Stimulated activated CD4-positive, alpha-beta T cell treated with anti-CD3 and anti-CD28 coated beads, TNF-alpha, amount 100 ng/mL, for 4 hours (primary cell): ENCODE data around the gene BABAM2.

Experiments used
- DNase-seq, 3 experiments: peaks; one replicate each; pipeline ENCODE4 v3.0.0-alpha.2; 2020; ENCODE audit warnings: low read depth in 3 of 3

The BABAM2 gene

GRCh38 chr2:28344756-28345373, 454.3 kb downstream of the BABAM2 start:
- no peak for DNase-seq

- no peak for DNase-seq
Observed at GRCh38 chr2:28345619-28346018, 455.1 kb downstream of the BABAM2 start.

- DNase-seq = no peak
Observed at GRCh38 chr2:28346587-28346986, 456.1 kb downstream of the BABAM2 start.

DNA sequence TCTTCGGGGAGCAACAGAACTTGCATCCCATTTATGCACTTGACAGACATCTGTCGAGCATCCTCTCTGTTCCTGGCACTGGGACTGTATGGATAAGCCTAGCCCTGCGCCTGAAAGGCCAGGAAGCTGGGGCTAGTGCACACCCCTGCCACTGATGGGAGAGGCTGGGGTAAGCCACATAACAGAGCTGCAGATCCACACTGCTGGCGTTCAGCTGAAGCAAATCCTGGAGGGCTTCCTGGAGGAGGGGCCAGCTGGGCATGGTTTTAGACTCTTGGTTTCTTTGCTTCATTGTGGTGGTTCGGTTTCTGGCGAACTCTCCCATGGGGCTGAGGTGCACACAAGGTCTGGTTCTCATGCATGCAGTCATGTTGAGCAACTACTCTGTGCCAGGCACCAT, 456.7 kb downstream of the BABAM2 start:
- DNase-seq = no peak

DNA sequence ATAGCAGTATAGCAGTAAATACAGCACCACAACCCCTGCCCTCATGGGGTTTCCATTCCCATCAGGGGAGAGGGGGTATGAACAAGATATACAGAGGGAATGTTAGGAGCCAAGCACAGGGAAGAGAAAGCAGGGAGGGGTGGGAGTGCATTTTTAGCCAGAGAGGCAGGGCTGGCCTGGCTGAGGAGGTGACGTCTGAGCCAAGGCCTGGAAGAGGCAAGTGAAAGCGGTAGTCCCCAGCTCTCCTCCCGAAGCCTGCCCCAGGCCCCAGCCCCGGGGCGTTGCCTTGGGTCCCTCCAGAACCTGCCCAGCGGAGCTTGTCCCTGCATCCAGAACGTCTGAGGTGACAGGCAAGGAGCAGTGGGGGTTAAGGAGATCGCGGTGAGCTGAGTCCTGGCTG, 457.1 kb downstream of the BABAM2 start:
- no peak for DNase-seq

DNA sequence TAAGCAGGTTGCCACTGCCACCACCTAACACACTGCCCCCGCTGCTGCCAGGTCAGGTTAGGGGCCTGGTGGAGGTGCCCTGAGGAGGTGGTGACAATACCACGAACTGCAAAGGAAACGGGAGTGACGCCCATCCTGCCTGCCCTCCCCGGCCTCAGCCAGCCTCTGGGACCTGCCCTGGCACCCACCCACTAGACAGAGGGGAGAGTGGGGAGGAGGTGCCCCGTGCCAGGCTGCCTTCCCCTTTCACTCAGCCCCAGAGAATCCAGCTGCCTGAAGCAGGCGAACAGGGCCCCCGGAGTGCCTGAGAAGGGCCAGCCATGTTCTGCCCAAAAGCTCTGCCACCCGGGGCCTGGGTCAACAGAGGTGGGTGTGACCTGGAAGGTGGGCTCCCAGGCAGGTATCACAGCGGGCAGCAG, 457.6 kb downstream of the BABAM2 start:
- peak in 1 of 3 experiments; percentile 28 for DNase-seq

GRCh38 chr2:28348921-28349320, 458.4 kb downstream of the BABAM2 start:
- no peak for DNase-seq

- DNase-seq = no peak
Observed at GRCh38 chr2:28349546-28350165, 459.1 kb downstream of the BABAM2 start.

DNA sequence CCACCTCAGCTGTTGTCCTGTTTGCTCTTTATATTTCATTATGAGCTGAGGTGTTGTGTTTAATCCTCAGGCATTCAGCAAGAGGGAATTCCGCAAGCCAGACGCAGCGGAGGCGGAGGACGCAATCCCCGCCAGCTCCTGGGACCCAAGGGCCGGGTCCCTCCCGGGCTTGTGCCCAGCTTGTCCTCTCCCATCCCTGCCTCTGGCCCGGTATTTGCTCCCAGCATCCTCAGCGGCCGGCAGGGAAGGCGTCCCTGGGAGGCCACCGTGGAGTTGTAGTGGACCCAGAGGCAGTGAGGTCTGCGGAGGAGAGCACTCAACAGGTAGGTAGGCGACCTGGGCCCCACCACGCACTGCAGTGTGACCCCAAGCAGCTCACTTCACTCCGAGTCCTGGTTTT, 459.7 kb downstream of the BABAM2 start:
- DNase-seq = no peak

DNA sequence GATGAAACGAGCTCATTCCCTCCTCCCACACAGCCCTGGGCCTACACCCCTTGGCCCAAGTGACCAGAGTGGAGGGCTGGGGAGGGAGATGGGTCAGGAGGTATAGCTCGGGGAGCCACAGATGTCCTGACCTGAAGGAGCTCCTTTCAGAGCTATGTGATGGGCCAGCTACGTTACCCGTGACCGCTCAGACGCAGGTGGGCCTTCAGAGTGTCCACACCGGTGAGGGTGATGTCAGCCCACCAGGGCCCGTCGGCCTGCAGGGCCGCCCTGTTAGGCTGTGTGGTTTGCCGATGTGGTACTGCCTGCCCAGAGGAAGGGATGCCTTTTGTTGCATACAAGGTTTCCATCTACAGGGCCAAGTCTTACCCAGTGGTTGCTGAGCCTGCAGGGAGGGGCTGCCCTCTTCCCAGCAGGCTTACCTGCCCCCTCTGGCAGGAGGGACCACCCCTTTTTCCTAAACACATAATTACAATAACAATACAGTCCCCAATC, 460.3 kb downstream of the BABAM2 start:
- no peak for DNase-seq

DNA sequence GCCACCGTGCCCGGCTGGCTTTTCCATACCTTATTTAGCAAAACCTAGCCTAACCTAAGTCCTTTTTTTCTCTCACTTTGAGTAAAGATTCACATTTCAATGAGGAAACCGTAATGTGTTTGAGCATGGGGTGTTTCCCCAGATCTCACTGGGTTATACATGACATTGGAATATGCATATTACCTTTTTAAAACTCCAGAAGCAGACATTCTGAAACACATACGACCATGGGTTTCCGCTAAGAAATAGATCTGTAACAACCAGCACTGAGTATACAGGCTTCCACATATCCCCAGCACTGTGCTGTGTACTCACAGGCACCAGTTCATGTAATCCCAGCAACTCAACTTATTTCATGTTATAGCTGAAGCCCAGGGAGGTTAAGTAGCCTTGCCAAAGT, 461.1 kb downstream of the BABAM2 start:
- no peak for DNase-seq

GRCh38 chr2:28352104-28352503, 461.6 kb downstream of the BABAM2 start:
- DNase-seq = no peak

DNA sequence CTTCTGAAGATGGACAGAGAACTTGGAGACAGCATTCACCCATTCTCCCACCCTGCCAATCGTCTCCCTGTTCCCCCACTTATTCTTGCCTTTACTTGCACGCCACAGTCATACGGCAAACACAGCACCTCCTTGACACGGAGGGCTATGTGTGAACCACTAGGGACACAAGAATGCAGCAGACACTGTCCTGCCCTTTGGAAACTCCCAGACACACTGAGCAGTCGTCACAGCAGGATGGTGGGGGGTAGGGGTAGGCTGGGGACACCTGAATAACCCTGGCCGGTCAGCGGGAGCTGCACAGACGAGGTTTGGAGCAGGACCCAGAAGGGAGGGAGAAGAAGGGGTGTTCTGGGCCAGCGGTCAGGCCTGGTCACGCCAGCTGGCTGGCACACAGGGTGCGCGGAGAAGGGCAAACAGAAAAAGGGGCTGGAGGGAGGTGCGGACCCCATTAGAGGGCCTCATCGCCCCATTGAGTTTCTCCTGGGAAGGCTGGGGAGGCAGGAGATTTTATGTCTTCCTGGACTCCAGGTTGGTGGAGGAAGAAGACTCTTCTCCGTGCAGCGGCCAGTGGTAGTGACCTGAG, 462.2 kb downstream of the BABAM2 start:
- DNase-seq = no peak

- no peak for DNase-seq
Observed at GRCh38 chr2:28354920-28355520, 464.5 kb downstream of the BABAM2 start.

GRCh38 chr2:28355521-28356094, 465.1 kb downstream of the BABAM2 start:
- DNase-seq = no peak

DNA sequence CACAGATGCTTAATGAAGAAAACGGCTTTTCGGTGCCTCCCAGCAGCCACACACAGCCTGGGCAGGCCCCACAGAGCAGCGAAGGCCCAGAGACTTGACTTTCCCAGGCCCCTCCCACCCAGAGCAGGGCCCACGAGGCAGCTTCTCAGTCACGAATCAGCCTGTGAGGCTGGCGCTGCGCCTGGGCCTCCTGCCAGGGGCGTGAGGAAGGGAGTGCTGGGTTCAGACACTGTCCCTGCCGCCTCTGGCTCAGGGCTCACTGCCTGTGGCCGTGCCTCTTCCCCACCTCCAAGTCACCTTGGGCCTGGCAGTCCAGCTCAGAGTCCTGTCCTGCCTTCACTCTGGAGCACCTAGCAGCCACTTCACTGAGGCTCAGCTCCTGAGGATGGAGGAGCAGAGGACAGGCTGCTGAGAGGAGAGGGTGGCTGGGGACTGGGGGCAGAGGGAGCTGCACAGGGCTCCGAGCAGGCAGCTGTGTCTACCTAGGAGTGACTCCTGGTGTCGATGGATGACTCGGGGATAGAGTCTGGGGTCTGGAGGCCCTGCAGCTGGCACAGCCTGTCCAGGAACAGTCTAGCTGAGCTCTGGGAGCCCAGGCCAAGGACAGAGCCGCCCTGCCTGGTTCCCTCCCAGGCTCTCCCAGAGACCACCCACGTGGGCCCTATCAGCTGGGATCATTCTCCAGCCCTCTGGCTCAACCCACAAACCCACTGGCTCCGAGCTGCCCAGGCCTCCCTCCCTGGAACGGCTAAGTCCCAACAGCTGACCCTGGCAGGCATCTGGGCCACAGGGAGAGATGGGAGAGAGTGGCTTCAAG, 465.8 kb downstream of the BABAM2 start:
- no peak for DNase-seq

DNA sequence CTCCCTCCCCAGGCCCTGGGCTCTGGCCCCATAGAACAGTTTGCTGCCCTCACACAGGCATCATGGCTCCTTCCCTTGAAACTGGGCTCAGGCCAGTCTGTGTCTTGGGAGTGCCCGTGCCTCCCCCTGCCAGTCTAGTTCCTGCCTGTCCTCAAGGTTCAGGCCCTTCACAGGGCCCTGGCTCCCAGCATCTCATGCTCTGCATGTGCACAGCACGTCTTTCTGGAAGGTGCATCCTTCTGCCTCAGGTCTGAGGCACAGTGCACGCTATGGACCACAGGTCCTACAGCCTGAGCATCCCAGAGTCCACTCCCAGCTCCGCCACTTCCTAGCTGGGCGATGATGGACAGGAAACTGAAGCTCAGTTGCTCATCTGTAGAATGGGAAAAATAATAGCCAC, 466.5 kb downstream of the BABAM2 start:
- no peak for DNase-seq

DNA sequence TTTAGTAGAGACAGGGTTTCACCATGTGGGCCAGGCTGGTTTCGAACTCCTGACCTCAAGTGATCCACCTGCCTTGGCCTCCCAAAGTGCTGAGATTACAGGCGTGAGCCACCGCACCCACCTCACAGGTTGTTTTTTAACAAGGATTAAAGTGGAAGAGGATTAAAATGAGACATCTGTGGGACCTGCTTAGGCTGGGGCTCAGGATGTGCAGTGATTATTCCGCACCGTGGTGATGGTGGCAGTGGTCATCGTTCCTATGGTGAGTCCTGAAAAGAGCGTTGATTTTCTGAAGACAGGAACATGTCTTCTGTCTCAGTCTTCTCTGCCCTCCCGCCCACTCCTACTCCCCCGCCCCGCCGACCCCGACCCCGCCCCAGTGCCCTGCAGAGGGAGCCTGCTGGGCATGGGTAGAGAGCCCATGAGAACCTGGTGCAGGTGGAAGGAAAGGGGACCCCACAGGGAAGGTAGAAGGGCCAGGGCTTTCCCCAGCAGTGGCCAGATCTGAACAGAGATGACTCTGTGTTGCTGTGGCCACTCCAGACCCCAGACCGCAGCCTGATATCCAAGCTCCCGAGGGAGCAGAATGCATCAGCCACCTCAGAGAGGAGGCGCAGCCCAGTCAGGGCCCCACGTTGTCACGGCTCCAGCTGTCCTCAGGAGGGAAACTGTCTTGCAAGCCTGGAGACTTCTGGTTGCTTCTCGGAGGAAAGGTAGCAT, 467.6 kb downstream of the BABAM2 start:
- no peak for DNase-seq

DNA sequence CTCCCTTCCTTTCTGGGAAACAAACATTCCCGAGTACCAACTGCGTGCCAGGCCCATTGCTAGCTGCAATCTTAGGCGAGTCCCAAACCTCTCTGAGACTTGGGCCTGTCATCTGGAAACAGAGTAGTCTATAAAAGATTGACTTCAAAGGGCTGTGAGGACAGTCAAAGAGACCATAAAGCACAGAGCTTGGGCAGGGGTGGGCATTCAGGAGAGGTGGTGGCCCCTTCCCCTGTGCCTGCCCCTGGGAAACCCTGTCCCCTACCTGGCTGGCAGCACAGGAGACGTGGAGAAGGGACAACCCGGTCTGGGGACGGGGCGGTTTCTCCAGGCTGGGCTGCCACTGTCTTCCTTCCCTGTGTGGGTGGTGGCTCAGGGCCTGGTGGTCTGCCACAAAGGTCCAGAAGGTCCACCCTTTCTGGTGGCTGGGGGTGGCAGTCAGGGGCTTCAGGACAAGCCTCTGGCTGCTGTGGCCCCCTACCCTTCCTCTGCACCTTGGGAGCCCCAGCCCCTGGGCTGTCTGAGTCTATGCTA, 468.2 kb downstream of the BABAM2 start:
- DNase-seq = no peak

DNA sequence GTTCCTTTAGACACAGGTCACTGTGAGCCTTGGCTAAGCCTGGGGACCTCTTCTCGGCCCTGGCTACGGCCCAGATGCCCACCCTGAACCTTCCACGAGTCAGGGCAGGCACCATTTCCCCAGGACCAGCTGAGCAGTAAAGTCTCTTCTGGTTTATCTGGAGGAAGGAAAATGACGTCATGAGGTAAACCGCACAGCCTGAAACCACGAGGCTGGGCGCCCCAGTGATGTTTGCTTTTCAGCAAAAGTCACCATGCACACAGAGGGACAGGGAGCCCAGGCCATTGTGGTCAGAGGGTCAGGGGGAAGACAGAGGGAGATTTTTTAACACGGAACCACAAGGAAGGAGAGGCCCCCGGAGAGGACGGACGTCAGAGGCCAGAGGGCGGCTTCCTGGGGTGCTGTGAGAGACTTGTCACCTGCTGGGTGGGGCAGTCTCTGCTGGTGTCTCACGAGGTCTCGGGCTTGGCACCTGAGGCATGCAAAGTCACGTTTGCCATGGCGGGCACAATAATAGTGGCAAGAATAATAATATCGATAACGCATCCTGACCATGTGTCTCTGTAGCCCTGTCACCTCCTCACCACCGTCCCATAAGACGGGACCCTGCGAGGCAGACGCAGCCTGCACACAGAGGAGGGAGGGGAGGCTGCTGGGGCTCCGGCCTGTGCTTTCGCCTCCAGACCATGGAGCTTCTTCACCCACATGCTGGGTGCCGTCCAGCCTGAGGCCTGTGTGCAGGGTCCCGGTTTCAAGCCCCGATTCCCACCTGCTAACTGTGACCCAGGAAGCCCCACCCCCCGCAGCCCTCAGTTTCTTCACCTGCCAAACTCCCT, 468.9 kb downstream of the BABAM2 start:
- DNase-seq = peak; percentile 37 to 61 (median 53)
